HCT116 (cell line): ENCODE results near the gene GNB2.

Experiments
- CEBPB ChIP-seq: IDR thresholded peaks from 2 replicates; pipeline ENCODE4 v1.6.1; 2012; ENCODE audit warnings: low read depth
- EZH2phosphoT487 ChIP-seq: fragments of 200-600 bp; IDR thresholded peaks from 2 replicates; pipeline ENCODE4 v1.6.1; 2018; ENCODE audit warnings: antibody characterized with exemption, borderline replicate concordance
- MAX ChIP-seq: IDR thresholded peaks from 2 replicates; pipeline ENCODE4 v1.6.1; 2012
- POLR2A ChIP-seq: IDR thresholded peaks from 2 replicates; pipeline ENCODE4 v1.7.0; 2011; ENCODE audit warnings: borderline replicate concordance; ENCODE audit not compliant: insufficient read depth, insufficient read length; ENCODE audit errors: extremely low read depth
- POLR2AphosphoS5 ChIP-seq: IDR thresholded peaks from 2 replicates; pipeline ENCODE4 v1.6.1; 2011; ENCODE audit warnings: mild to moderate bottlenecking, low read depth, low read length, moderate library complexity
- SIN3A ChIP-seq: IDR thresholded peaks from 2 replicates; pipeline ENCODE4 v1.6.1; 2012; ENCODE audit warnings: low read depth
- YY1 ChIP-seq: IDR thresholded peaks from 2 replicates; pipeline ENCODE4 v1.6.1; 2011; ENCODE audit warnings: low read length, low read depth, moderate library complexity, mild to moderate bottlenecking; ENCODE audit not compliant: insufficient replicate concordance; ENCODE audit errors: extremely low read depth
- TF ChIP-seq, protein P1 (sequence below), 3 experiments: fragments of 200-600 bp in 1 of 3; sonication (generic) in 1 of 3; IDR thresholded peaks in 2 of 3; conservative IDR thresholded peaks in 1 of 3; 2 replicates each; pipeline ENCODE4 v1.5.1; 2012 to 2017; ENCODE audit warnings: low read depth in 2 of 3, low read length in 2 of 3, antibody characterized with exemption in 1 of 3, borderline replicate concordance in 1 of 3, control low read depth in 1 of 3, mild to moderate bottlenecking in 1 of 3, mixed read lengths in 1 of 3, mixed run types in 1 of 3, moderate library complexity in 1 of 3; ENCODE audit not compliant: insufficient read depth in 1 of 3

- TF ChIP-seq, protein P1, sequence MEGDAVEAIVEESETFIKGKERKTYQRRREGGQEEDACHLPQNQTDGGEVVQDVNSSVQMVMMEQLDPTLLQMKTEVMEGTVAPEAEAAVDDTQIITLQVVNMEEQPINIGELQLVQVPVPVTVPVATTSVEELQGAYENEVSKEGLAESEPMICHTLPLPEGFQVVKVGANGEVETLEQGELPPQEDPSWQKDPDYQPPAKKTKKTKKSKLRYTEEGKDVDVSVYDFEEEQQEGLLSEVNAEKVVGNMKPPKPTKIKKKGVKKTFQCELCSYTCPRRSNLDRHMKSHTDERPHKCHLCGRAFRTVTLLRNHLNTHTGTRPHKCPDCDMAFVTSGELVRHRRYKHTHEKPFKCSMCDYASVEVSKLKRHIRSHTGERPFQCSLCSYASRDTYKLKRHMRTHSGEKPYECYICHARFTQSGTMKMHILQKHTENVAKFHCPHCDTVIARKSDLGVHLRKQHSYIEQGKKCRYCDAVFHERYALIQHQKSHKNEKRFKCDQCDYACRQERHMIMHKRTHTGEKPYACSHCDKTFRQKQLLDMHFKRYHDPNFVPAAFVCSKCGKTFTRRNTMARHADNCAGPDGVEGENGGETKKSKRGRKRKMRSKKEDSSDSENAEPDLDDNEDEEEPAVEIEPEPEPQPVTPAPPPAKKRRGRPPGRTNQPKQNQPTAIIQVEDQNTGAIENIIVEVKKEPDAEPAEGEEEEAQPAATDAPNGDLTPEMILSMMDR (IDR thresholded peaks at IDR 0.05 in 2 of 3, conservative IDR thresholded peaks at IDR 0.05 in 1 of 3; ENCODE audit: borderline replicate concordance in 1 of 3, insufficient read depth in 1 of 3, low read depth in 2 of 3, low read length in 2 of 3): no peak
- TF ChIP-seq MAX: no peak
- TF ChIP-seq EZH2phosphoT487: no peak
- TF ChIP-seq POLR2A: no peak
- TF ChIP-seq CEBPB: no peak
- TF ChIP-seq POLR2AphosphoS5: no peak
- TF ChIP-seq YY1: no peak
- TF ChIP-seq SIN3A: no peak
These were observed 32.8 kb upstream of the GNB2 start for GRCh38 chr7:100640517-100641440.
